ENCODE results near the gene ADCY5. TPM values are rescaled to one million over a fixed set of nuclear protein-coding genes. Genes with fewer than 3 reads are reported as not detected.
A peak's percentile ranks its signal among the peaks of the same experiment; 100 is the strongest.
"Not testable (repeated sequence)": the region's sequence is repeated elsewhere in the genome, so short reads cannot be mapped to it uniquely, and the experiment has no call there.

The ADCY5 gene
- 27.8 TPM for total RNA-seq

GRCh38 chr3:123448536-123449101 lies at the start of gene ADCY5:
Gene ADCY5 (minus strand): TSS chr3:123449090. CDS start chr3:123448545, 545 bp downstream.
- no peak for DNase-seq (ENCODE audit: low spot score)

- DNase-seq (ENCODE audit: low spot score): no peak
Observed at GRCh38 chr3:123493912-123494311, 45.0 kb upstream of the ADCY5 start.

- DNase-seq (ENCODE audit: low spot score): no peak
Observed at GRCh38 chr3:123491966-123492587, 43.2 kb upstream of the ADCY5 start.

- DNase-seq (ENCODE audit: low spot score): peak; percentile 77
Observed at GRCh38 chr3:123489400-123490004, 40.6 kb upstream of the ADCY5 start.

GRCh38 chr3:123488645-123489347 lies 39.9 kb upstream of the ADCY5 start:
- DNase-seq (ENCODE audit: low spot score): no peak

GRCh38 chr3:123487063-123487462 lies 38.2 kb upstream of the ADCY5 start:
- DNase-seq (ENCODE audit: low spot score): not testable (repeated sequence)

GRCh38 chr3:123486460-123486859 lies 37.6 kb upstream of the ADCY5 start:
- DNase-seq (ENCODE audit: low spot score): no peak

- no peak for DNase-seq (ENCODE audit: low spot score)
Observed at GRCh38 chr3:123485551-123485950, 36.7 kb upstream of the ADCY5 start.

GRCh38 chr3:123483146-123483545 lies 34.3 kb upstream of the ADCY5 start:
- DNase-seq (ENCODE audit: low spot score): no peak

- DNase-seq (ENCODE audit: low spot score): no peak
Observed at GRCh38 chr3:123481722-123482457, 33.0 kb upstream of the ADCY5 start.

GRCh38 chr3:123481071-123481470 lies 32.2 kb upstream of the ADCY5 start:
- DNase-seq (ENCODE audit: low spot score): peak; percentile 62

- no peak for DNase-seq (ENCODE audit: low spot score)
Observed at GRCh38 chr3:123480428-123480827, 31.5 kb upstream of the ADCY5 start.

- DNase-seq (ENCODE audit: low spot score): no peak
Observed at GRCh38 chr3:123479891-123480290, 31.0 kb upstream of the ADCY5 start.

- no peak for DNase-seq (ENCODE audit: low spot score)
Observed at GRCh38 chr3:123478314-123478713, 29.4 kb upstream of the ADCY5 start.

- no peak for DNase-seq (ENCODE audit: low spot score)
Observed at GRCh38 chr3:123476967-123477750, 28.3 kb upstream of the ADCY5 start.

- DNase-seq (ENCODE audit: low spot score): no peak
Observed at GRCh38 chr3:123475786-123476185, 26.9 kb upstream of the ADCY5 start.

- DNase-seq (ENCODE audit: low spot score): no peak
Observed at GRCh38 chr3:123471106-123471505, 22.2 kb upstream of the ADCY5 start.

GRCh38 chr3:123469323-123469995 lies 20.6 kb upstream of the ADCY5 start:
- no peak for DNase-seq (ENCODE audit: low spot score)

GRCh38 chr3:123467046-123467445 lies 18.2 kb upstream of the ADCY5 start:
- no peak for DNase-seq (ENCODE audit: low spot score)

GRCh38 chr3:123464211-123464610 lies 15.3 kb upstream of the ADCY5 start:
- DNase-seq (ENCODE audit: low spot score): no peak

GRCh38 chr3:123459862-123460261 lies 11.0 kb upstream of the ADCY5 start:
- DNase-seq (ENCODE audit: low spot score): no peak

Data from ureter (tissue), 1 donor.